GM21576 (cell line): ENCODE measurements around the gene BCL2L1.
"Not testable (repeated sequence)": the region's sequence is repeated elsewhere in the genome, so short reads cannot be mapped to it uniquely, and the experiment has no call there.

Experiments
- ATAC-seq: cut with Tn5 transposase; IDR thresholded peaks from one replicate; pipeline ENCODE4 v1.9.1; 2021; ENCODE audit warnings: mild to moderate bottlenecking, moderate library complexity; ENCODE audit not compliant: unreplicated experiment

The BCL2L1 gene

DNA sequence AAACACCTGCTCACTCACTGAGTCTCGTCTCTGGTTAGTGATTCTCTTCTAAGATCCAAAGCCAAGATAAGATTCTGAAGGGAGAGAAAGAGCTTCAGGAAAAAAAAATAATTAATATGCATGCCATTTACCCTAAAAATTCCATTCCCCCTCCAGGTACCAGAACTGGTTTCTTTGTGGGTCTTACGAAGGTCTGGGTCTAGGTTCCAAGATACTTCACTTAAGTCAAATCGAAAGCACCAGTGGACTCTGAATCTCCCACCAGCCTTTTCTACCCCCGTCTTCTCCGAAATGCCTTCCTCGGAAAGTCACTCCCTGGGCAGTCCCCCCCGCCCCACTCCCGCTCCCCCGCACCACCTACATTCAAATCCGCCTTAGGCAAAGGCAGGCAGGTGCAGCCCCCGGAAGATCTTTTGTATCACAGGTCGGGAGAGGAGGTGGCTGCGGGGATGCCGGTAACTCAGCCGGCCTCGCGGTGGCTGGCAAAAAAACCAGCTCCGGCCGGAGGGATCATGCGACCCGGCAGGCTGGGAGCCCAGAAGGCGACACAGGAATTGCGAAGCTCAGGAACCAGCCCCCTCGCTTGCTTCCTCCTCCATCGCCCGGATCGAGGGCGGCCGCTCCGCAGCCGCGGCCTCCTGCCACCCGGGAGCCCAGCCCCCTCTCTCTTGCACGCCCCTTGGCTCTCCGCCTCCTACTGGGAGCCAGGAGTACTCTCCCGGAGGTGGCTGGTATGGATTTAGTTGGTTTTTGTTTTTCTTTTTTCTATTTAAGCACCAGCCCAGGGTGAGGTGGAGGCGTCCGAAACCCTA, at the start of gene BCL2L1:
Gene BCL2L1, minus strand, starts transcription at position 612 of the 812 bp plus-strand sequence. CDS start 650 bp downstream, outside the sequence.
- peak; percentile 21 for ATAC-seq

DNA sequence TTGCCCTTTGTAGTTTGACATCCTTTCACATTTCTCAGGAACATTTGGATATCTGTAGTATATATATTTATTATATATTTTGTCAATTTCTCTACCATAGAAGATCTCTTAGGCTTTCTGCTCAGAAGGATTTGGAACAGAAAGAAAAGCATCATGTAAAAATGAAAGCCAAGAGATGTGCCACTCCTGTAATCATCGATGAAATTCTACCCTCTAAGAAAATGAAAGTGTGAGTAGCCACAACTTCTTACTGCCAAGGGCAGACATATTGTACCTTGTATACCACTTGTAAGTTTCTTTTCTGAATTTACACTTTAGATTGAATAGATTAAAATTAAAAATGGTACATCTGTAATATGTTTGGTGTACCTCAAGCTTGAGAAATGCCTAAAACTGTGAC, 47.6 kb upstream of the BCL2L1 start:
- no peak for ATAC-seq

DNA sequence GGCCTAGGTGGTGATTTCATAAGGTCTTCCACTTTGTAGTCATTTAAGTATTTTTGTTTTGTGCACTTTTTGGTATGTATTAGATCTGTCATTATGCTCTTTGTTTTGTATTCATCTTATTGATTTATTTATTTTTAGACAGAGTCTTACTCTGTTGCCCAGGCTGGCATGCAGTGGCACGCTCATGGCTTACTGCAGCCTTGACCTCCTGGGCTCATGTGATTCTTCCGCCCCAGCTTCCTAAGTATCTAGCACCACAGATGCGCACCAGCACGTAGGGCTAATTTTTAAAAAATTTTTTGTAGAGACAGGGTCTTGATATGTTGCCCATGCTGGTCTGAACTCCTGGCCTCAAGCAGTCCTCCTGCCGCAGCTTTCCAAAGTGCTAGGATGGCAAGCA, 47.0 kb upstream of the BCL2L1 start:
- no peak for ATAC-seq

GRCh38 chr20:31767805-31768204, 45.1 kb upstream of the BCL2L1 start:
- ATAC-seq, result no peak

DNA sequence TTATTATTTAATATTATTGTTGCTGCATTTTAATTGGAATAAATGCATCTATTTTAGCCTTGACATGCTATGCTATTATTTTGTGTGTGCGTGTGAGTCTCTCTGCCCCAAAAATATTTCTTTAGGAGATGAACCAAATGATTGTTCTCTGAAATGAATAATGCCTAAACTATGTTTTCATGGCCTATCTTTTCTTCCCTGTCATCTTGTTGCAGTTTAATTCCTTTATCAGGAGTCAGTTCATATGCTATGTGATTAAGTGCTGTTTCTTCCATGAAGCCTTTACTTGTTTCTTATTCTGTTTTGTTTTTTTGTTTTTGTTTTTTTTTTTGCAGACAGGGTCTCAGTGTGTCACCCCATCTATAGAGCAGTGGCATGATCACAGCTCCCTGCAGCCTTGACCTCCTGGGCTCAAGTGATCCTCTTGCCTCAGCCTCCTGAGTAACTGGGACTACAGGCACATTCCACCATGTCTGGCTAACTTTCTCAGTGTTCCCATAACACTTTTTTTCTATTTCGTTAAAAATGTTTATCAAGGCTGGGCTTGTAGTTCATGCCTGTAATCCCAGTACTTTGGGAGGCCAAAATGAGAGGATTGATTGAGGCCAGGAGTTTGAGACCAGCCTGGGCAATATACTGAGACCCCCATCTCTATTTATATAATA, 42.1 kb upstream of the BCL2L1 start:
- ATAC-seq, result no peak

DNA sequence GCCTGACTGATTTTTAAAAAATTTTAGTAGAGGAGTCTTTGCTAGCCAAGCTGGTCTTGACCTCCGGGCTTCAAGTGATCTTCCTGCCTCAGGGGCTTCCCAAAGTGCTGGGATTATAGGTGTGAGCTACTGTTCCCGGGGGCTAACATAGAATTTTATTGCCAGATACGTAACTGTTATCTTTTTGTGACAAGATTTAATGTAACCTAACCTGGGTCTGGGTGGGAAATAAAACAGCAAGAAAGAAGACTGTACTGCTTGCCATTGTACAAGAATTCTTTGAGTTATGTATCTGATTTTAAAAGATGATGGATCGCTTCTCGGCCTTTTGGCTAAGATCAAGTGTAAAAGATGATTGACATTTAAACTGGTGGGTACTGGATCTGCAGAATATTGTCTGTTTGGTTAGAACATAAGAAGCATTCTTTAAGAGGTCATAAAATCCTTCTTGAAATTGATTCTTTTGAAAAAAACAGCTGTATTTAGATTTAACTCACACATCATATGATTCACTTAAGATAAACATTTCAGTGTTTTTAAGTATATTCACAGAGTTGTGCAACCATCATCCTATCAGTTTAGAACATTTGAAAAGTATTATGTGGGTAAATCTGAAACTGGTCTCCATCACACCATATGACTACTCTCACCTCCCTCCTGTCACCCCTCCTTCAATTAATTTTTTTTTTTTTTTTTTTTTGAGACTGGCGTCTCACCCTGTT, 38.0 kb upstream of the BCL2L1 start:
- no peak for ATAC-seq

DNA sequence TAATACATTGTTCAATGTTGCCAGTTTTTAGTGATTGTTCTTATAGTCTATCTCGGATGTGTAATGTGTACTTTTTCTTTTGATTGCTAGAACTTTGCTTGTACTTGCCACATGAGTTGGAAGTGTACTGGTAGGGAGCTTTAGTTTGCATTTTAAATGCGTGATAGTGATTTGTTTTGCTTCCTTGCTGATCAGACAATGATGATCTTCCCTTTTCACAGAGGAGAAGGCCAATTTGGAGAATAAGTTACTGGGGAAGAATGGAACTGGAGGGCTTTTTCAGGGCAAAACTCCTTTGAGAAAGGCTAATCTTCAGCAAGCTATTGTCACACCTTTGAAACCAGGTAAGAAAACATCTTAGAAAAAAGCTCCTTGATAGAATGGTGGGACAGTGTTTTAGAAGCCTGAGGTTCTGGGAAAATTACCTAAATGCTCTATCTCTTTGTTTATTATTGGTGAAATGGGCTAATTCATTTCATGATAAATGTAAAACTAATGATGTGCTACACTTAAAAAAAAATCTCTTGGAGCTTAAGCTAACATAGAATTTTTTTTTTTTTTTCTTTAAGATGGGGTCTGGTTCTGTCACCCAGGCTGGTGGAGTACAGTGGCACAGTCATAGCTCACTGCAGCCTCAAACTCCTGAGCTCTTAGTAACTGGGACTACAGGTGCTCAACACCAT, 37.3 kb upstream of the BCL2L1 start:
- no peak for ATAC-seq

DNA sequence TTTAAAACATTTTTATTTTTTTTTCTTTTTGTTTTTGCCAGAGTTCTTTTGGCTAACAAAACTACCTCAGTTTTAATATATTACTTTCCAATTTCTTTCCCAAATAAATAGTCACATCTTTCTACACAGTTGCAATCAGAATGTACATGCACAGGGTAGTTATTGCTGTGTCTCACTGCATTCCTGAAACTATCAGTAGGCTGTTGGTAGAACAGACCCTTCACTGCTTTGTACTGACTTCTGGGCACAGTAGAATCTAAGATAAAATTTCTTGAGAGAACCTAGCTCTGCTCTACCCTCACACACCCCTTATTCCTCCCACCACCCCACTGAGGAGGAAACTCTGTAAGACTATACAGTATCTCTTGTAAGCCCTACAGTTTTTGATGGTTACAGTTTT, 36.3 kb upstream of the BCL2L1 start:
- ATAC-seq, result no peak

DNA sequence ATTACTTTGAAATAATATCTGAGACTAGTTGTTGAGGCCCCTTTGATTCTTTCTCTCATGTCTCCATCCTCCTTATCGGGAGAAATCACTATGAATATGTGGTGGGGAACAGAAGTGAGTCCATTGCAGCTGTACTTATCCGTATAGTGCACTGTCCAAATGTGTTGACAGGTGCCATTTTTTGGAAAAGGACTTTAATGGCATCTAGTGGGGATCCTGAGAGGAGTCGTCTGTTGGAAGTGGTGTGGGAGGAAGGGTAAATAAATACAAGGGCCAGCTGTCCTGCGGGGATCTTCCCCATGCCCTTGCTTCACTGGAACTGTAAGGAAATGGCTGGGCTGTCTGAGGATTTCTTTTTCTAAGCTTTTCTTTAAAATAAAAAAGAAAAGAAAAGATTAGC, 35.9 kb upstream of the BCL2L1 start:
- ATAC-seq, result no peak

GRCh38 chr20:31757254-31757653, 34.6 kb upstream of the BCL2L1 start:
- ATAC-seq, result no peak

GRCh38 chr20:31751126-31751525, 28.5 kb upstream of the BCL2L1 start:
- no peak for ATAC-seq

- no peak for ATAC-seq
Measured at GRCh38 chr20:31749223-31749622, 26.6 kb upstream of the BCL2L1 start.

DNA sequence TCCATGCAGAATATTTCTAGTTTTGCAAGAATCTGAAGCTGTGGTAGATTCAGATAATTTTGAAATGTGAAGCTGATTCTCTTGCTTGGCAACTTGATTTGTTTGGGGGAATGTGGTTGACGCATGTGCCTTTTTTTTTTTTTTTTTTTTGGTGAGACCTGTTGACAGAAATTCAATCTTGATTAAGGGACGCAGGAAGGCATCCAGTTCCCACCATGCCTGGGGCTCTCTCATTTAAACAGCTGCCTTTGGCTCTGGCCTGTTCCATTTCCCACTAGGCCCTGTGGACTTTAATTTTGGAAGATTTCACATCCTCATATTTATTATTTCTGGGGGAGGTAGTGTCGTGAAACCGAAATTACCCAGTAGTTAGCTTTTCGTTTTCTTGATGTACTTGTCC, 25.0 kb upstream of the BCL2L1 start:
- ATAC-seq, result no peak

DNA sequence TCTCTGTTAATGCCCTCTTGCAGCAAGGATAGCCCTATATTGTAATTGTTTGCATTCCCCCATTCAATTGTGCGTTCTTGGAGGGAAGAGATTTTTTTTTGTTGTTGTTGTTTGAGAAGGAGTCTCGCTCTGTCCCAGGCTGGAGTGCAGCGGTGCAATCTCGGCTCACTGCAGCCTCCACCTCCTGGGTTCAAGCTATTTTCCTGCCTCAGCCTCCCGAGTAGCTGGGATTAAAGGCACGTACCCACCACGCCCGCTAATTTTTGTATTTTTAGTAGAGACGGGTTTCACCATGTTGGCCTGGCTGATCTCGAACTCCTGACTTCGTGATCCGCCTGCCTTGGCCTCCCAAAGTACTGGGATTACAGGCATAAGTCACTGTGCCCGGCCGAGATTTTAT, 24.4 kb upstream of the BCL2L1 start:
- ATAC-seq, result not testable (repeated sequence)

- no peak for ATAC-seq
Measured at GRCh38 chr20:31746068-31746878, 23.6 kb upstream of the BCL2L1 start.

- no peak for ATAC-seq
Measured at GRCh38 chr20:31740656-31741323, 18.1 kb upstream of the BCL2L1 start.

GRCh38 chr20:31740208-31740607, 17.5 kb upstream of the BCL2L1 start:
- no peak for ATAC-seq

GRCh38 chr20:31739550-31739977, 16.9 kb upstream of the BCL2L1 start:
- no peak for ATAC-seq

DNA sequence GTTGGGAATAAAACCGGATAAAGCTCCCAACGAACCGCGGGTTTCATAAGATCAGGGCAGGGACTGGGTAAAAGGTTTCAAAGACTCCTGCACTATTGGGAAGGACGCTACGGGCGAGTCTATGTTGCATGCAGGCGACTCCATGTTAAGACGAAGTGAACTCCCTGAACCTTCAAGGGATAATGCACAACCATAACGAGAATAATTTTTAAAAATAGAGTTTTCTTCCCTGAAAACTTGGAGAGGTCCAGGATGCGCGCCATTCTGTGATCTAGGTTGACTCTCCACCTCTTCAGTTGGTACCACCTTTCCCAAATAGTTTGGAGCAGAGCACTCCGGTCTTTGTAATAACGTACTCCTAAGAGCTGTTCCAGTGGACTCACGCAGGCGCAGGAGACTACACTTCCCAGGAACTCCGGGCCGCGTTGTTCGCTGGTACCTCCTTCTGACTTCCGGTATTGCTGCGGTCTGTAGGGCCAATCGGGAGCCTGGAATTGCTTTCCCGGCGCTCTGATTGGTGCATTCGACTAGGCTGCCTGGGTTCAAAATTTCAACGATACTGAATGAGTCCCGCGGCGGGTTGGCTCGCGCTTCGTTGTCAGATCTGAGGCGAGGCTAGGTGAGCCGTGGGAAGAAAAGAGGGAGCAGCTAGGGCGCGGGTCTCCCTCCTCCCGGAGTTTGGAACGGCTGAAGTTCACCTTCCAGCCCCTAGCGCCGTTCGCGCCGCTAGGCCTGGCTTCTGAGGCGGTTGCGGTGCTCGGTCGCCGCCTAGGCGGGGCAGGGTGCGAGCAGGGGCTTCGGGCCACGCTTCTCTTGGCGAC, 16.3 kb upstream of the BCL2L1 start, which contains the start of gene TPX2:
Gene TPX2, plus strand, starts transcription at position 562 of the 821 bp plus-strand sequence. CDS start 18,187 bp downstream, outside the sequence.
- ATAC-seq, result peak; percentile 99
